ENCODE results near the gene PHKB.

PHKB gene

DNA sequence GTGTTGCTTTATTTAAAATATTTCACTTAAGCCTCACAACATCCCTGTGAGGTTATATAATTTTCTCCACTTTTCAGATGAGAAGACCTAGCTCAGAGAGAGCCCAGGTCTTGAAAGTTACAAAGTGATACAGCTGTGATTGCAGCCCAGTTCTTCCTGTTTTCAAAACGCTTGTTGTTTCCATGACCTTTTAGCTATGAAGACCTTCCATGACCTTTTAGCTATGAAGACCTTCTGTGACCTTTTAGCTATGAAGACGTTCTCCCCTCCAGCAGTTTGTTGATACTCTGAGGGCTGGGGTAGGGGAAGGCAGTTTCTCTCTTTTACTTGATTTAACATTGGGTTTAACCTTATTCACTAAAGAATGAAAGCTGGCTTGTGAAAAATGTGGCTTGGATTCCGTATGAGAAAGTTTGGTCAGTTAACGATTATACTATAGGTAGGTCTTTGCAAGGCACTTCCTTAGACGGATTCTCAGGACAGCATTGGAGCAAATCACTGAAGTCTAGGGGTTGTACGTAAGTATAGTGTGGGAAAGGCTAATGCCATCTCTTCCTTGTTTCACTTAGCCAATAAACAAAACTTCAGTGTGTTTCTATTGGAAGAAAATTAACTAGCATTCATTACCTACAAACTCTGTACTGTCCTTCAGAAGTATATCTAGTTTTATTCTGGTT, 20.7 kb downstream of the PHKB start:
- TF ChIP-seq BACH2 (CRISPR knock-in tag; IDR thresholded peaks at IDR 0.05; ENCODE audit: borderline replicate concordance) (no peak), ZNF70 (CRISPR knock-in tag; IDR thresholded peaks at IDR 0.05) (no peak), TSHZ2 (CRISPR knock-in tag; IDR thresholded peaks at IDR 0.05) (no peak), ISL1 (CRISPR knock-in tag; IDR thresholded peaks at IDR 0.05) (no peak), ZNF565 (CRISPR knock-in tag; conservative IDR thresholded peaks at IDR 0.05; ENCODE audit: low read depth) (no peak), ZNF8 (CRISPR knock-in tag; IDR thresholded peaks at IDR 0.05) (no peak), PPARA (CRISPR knock-in tag; IDR thresholded peaks at IDR 0.05; ENCODE audit: borderline replicate concordance) (no peak), ZFP30 (CRISPR knock-in tag; IDR thresholded peaks at IDR 0.05) (no peak), CREB5 (CRISPR knock-in tag; IDR thresholded peaks at IDR 0.05; ENCODE audit: low read depth) (no peak), ARNTL (CRISPR knock-in tag; IDR thresholded peaks at IDR 0.05; ENCODE audit: borderline replicate concordance, low read depth) (no peak), SNAI2 (CRISPR knock-in tag; IDR thresholded peaks at IDR 0.05) (no peak), POU6F1 (CRISPR knock-in tag; IDR thresholded peaks at IDR 0.05; ENCODE audit: borderline replicate concordance, low read depth) (no peak), ZFP3 (CRISPR knock-in tag; IDR thresholded peaks at IDR 0.05) (no peak), ESRRG (CRISPR knock-in tag; IDR thresholded peaks at IDR 0.05) (no peak), TCF4 (CRISPR knock-in tag; IDR thresholded peaks at IDR 0.05; ENCODE audit: borderline replicate concordance) (no peak), GLIS3 (CRISPR knock-in tag; IDR thresholded peaks at IDR 0.05) (no peak), RARB (CRISPR knock-in tag; IDR thresholded peaks at IDR 0.05) (no peak), OSR1 (CRISPR knock-in tag; IDR thresholded peaks at IDR 0.05) (no peak)
- TF ChIP-seq, protein P1, sequence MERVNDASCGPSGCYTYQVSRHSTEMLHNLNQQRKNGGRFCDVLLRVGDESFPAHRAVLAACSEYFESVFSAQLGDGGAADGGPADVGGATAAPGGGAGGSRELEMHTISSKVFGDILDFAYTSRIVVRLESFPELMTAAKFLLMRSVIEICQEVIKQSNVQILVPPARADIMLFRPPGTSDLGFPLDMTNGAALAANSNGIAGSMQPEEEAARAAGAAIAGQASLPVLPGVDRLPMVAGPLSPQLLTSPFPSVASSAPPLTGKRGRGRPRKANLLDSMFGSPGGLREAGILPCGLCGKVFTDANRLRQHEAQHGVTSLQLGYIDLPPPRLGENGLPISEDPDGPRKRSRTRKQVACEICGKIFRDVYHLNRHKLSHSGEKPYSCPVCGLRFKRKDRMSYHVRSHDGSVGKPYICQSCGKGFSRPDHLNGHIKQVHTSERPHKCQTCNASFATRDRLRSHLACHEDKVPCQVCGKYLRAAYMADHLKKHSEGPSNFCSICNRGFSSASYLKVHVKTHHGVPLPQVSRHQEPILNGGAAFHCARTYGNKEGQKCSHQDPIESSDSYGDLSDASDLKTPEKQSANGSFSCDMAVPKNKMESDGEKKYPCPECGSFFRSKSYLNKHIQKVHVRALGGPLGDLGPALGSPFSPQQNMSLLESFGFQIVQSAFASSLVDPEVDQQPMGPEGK (CRISPR knock-in tag; IDR thresholded peaks at IDR 0.05; ENCODE audit: borderline replicate concordance): no peak
- TF ChIP-seq, protein P2, sequence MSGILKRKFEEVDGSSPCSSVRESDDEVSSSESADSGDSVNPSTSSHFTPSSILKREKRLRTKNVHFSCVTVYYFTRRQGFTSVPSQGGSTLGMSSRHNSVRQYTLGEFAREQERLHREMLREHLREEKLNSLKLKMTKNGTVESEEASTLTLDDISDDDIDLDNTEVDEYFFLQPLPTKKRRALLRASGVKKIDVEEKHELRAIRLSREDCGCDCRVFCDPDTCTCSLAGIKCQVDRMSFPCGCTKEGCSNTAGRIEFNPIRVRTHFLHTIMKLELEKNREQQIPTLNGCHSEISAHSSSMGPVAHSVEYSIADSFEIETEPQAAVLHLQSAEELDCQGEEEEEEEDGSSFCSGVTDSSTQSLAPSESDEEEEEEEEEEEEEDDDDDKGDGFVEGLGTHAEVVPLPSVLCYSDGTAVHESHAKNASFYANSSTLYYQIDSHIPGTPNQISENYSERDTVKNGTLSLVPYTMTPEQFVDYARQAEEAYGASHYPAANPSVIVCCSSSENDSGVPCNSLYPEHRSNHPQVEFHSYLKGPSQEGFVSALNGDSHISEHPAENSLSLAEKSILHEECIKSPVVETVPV (CRISPR knock-in tag; IDR thresholded peaks at IDR 0.05): no peak
- no peak for ATAC-seq

DNA sequence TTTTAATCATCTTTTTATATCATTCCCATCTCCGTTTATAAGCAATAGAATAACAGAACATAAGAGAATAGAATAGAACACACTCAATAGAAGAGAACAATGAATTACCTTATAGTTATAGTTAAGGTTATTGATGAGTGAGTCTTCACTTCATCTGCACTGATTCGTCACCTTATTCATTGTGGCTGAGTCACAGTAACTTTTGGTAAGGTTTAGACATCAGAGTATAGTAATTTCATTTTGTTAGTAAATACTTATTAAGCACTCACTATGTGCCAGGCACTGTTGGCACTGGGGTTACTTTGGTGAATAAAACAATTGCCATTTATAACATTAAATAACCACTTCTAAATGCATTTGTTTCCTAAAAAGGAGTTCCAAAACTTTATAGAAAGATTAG, 22.5 kb downstream of the PHKB start:
- ATAC-seq: no peak
- no peak for TF ChIP-seq TCF4 (CRISPR knock-in tag; IDR thresholded peaks at IDR 0.05; ENCODE audit: borderline replicate concordance)
- no peak for TF ChIP-seq ZFP30 (CRISPR knock-in tag; IDR thresholded peaks at IDR 0.05)
- no peak for TF ChIP-seq BACH2 (CRISPR knock-in tag; IDR thresholded peaks at IDR 0.05; ENCODE audit: borderline replicate concordance)
- TF ChIP-seq ISL1 (CRISPR knock-in tag; IDR thresholded peaks at IDR 0.05): no peak
- TF ChIP-seq, protein P1 (CRISPR knock-in tag; IDR thresholded peaks at IDR 0.05; ENCODE audit: borderline replicate concordance): no peak
- TF ChIP-seq ARNTL (CRISPR knock-in tag; IDR thresholded peaks at IDR 0.05; ENCODE audit: borderline replicate concordance, low read depth): no peak
- no peak for TF ChIP-seq OSR1 (CRISPR knock-in tag; IDR thresholded peaks at IDR 0.05)
- no peak for TF ChIP-seq POU6F1 (CRISPR knock-in tag; IDR thresholded peaks at IDR 0.05; ENCODE audit: borderline replicate concordance, low read depth)
- no peak for TF ChIP-seq ZFP3 (CRISPR knock-in tag; IDR thresholded peaks at IDR 0.05)
- no peak for TF ChIP-seq RARB (CRISPR knock-in tag; IDR thresholded peaks at IDR 0.05)
- no peak for TF ChIP-seq TSHZ2 (CRISPR knock-in tag; IDR thresholded peaks at IDR 0.05)
- TF ChIP-seq ZNF8 (CRISPR knock-in tag; IDR thresholded peaks at IDR 0.05): no peak
- TF ChIP-seq ZC3H10 (CRISPR knock-in tag; IDR thresholded peaks at IDR 0.05): no peak

Data from SK-N-SH treated with all-trans-retinoic acid at 6 μM for 48 hours (cell line).